ENCODE results near the gene VAMP1. TPM values are rescaled to one million over a fixed set of nuclear protein-coding genes. Genes with fewer than 3 reads are reported as not detected.

Gene VAMP1
- total RNA-seq, 4 donors from 2014 or later: 2.1 to 6.6 (median 4.4) TPM

GRCh38 chr12:6462234-6462995 is 8.1 kb downstream of the VAMP1 start:
- peak in 1 of 2 donors; percentile 73 for DNase-seq (ENCODE audit: low spot score in 2 of 2)
- TF ChIP-seq CTCF (IDR thresholded peaks at IDR 0.05) (no peak), POLR2A (IDR thresholded peaks at IDR 0.05) (no peak)
- 88 to 89% methylated on average over 14 of the region's 14 CpGs for WGBS, 2 donors
- H3K4me3 ChIP-seq (ENCODE audit: low read depth, poor library complexity, severe bottlenecking): no peak overlapping the region
- intact Hi-C loops (cut with DNase I; ENCODE audit: low total_unique reads): no loop called here

GRCh38 chr12:6461401-6462233 is 8.9 kb downstream of the VAMP1 start:
- intact Hi-C loops (cut with DNase I; ENCODE audit: low total_unique reads): no loop called here
- DNase-seq (ENCODE audit: low spot score in 2 of 2): peak; percentile 49 to 87

GRCh38 chr12:6460751-6461371 is 9.6 kb downstream of the VAMP1 start:
- H3K4me3 ChIP-seq (ENCODE audit: low read depth, poor library complexity, severe bottlenecking): no peak overlapping the region
- 82 to 86% methylated on average over 10 of the region's 10 CpGs for whole genome bisulfite sequencing, 2 donors
- DNase-seq (ENCODE audit: low spot score in 2 of 2): peak in 1 of 2 donors; percentile 65
- TF ChIP-seq POLR2A (IDR thresholded peaks at IDR 0.05) (no peak), CTCF (IDR thresholded peaks at IDR 0.05) (no peak)
- intact Hi-C loops (cut with DNase I; ENCODE audit: low total_unique reads): no loop called here

More at GRCh38 chr12:6461401-6462233, 8.9 kb downstream of the VAMP1 start:
- WGBS, 2 donors: 73 to 80% methylated on average over 15 of the region's 15 CpGs
- no peak overlapping the region for H3K4me3 ChIP-seq (ENCODE audit: low read depth, poor library complexity, severe bottlenecking)
- TF ChIP-seq POLR2A (IDR thresholded peaks at IDR 0.05): no peak
- TF ChIP-seq CTCF (IDR thresholded peaks at IDR 0.05): no peak

GRCh38 chr12:6459004-6459337 is 11.5 kb downstream of the VAMP1 start:
- intact Hi-C loops (cut with DNase I; ENCODE audit: low total_unique reads): no loop called here
- 91 to 95% methylated on average over 2 of the region's 2 CpGs for WGBS, 2 donors
- H3K4me3 ChIP-seq (ENCODE audit: low read depth, poor library complexity, severe bottlenecking): no peak overlapping the region
- no peak for TF ChIP-seq CTCF (IDR thresholded peaks at IDR 0.05)
- TF ChIP-seq POLR2A (IDR thresholded peaks at IDR 0.05): no peak
- no peak for DNase-seq (ENCODE audit: low spot score in 2 of 2)

GRCh38 chr12:6458281-6459003 is 12.0 kb downstream of the VAMP1 start:
- intact Hi-C loops (cut with DNase I; ENCODE audit: low total_unique reads): no loop called here
- WGBS, 2 donors: 85 to 87% methylated on average over 14 of the region's 14 CpGs

More at GRCh38 chr12:6458281-6459003, 12.0 kb downstream of the VAMP1 start:
- no peak overlapping the region for H3K4me3 ChIP-seq (ENCODE audit: low read depth, poor library complexity, severe bottlenecking)
- TF ChIP-seq CTCF (IDR thresholded peaks at IDR 0.05): no peak
- TF ChIP-seq POLR2A (IDR thresholded peaks at IDR 0.05): no peak
- peak in 1 of 2 donors; percentile 61 for DNase-seq (ENCODE audit: low spot score in 2 of 2)

Measured in lower leg skin (tissue), 4 donors.